ENCODE data around the gene C16orf96. TPM values are rescaled to one million over a fixed set of nuclear protein-coding genes. Genes with fewer than 3 reads are reported as not detected.

Gene C16orf96
- total RNA-seq, 6 donors from 2014 or later, result 0.24 to 1.0 (median 0.46) TPM; not detected in 1

- TF ChIP-seq EP300 (IDR thresholded peaks at IDR 0.05), result no peak
- peak in 1 of 6 experiments; percentile 5 for TF ChIP-seq CTCF (IDR thresholded peaks at IDR 0.05)
- TF ChIP-seq POLR2AphosphoS5 (IDR thresholded peaks at IDR 0.05), result no peak
- TF ChIP-seq POLR2A (IDR thresholded peaks at IDR 0.05), result no peak
- DNase-seq, result no peak
- WGBS, 2 donors, result 67 to 74% methylated on average over 16 of the region's 16 CpGs
These were observed 26.8 kb upstream of the C16orf96 start for GRCh38 chr16:4529085-4530060.

DNA sequence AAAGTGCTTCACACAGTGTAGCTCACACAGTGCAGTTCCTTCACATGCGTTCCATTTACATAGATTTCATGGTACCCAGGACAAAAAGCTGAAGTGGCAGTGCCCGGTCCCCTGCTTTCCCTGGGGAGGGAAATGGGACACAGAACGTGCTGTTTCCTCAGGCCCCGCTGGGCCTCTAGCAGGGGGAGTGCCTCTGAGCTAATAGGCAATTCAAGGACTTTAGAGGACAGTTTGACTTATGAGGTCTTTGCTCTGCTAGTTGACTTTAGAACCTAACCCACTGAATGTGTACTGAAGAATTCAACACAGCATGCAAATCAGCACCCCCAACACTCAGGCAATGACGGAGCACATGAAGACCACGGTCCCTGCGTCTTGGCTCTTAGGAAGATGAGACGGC, 24.3 kb upstream of the C16orf96 start:
- DNase-seq (no peak), ATAC-seq (ENCODE audit: low FRiP score in 2 of 2) (no peak)
- Histone ChIP-seq H3K4me1 (peaks cover 0 to 2% (median under 1%) of the 10 kb centered on the region in 4 donors), H3K27me3 (no peaks in the 10 kb centered on the region), H3K4me3 (no peak overlapping the region), H3K9me3 (no peaks in the 10 kb centered on the region), H3K36me3 (peaks cover 0 to 3% (median 0%) of the 10 kb centered on the region in 4 donors), H3K27ac (no peak overlapping the region)
- 89 to 93% methylated on average over 5 to 8 of the region's 8 CpGs for WGBS, 2 donors
- no peak for TF ChIP-seq POLR2AphosphoS5 (IDR thresholded peaks at IDR 0.05)
- no peak for TF ChIP-seq EP300 (IDR thresholded peaks at IDR 0.05)
- TF ChIP-seq POLR2A (IDR thresholded peaks at IDR 0.05), result no peak
- TF ChIP-seq CTCF (IDR thresholded peaks at IDR 0.05), result no peak

More at GRCh38 chr16:4529085-4530060, 26.8 kb upstream of the C16orf96 start:
- Histone ChIP-seq H3K9me3 (no peaks in the 10 kb centered on the region), H3K27me3 (no peaks in the 10 kb centered on the region), H3K4me3 (no peak overlapping the region), H3K36me3 (peaks cover 0 to 3% (median 0%) of the 10 kb centered on the region in 4 donors), H3K4me1 (peaks cover 0 to 9% (median 4%) of the 10 kb centered on the region in 4 donors), H3K27ac (no peak overlapping the region)
- ATAC-seq (ENCODE audit: low FRiP score in 2 of 2), result no peak

- ATAC-seq (ENCODE audit: low FRiP score in 2 of 2) (no peak), DNase-seq (no peak)
- peaks cover 0 to 3% (median 0%) of the 10 kb centered on the region in 4 donors for H3K36me3 ChIP-seq
- H3K27ac ChIP-seq, result no peak overlapping the region
- no peaks in the 10 kb centered on the region for H3K27me3 ChIP-seq
- H3K9me3 ChIP-seq, result no peaks in the 10 kb centered on the region
- H3K4me3 ChIP-seq, result no peak overlapping the region
- 96 to 98% methylated on average over 8 to 10 of the region's 10 CpGs for WGBS, 2 donors
- peaks cover 2 to 6% (median 5%) of the 10 kb centered on the region in 4 donors for H3K4me1 ChIP-seq
- TF ChIP-seq POLR2A (IDR thresholded peaks at IDR 0.05), result no peak
- no peak for TF ChIP-seq POLR2AphosphoS5 (IDR thresholded peaks at IDR 0.05)
- TF ChIP-seq EP300 (IDR thresholded peaks at IDR 0.05), result no peak
- TF ChIP-seq CTCF (IDR thresholded peaks at IDR 0.05), result no peak
These were observed 23.9 kb upstream of the C16orf96 start for GRCh38 chr16:4532238-4532637.

DNA sequence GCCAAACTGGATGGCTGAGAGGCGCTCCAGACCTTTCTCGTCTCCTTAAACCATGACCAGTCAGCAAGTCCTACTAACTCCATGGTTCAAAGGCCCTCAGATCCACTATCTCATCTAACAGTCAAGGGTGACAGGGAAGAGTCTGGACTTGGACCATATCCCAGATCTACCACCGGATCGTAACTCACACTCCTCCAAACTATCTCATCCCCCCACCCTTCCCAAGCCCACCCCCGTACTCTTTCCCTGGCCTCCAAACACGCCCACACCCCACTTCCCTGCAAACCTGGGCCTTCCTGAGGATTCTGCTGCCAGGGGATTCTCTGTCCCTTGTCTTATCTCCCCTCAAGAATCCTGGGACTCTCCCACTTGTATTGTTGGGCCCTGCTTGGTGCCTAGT, 22.6 kb upstream of the C16orf96 start:
- no peak overlapping the region for H3K27ac ChIP-seq
- no peak for TF ChIP-seq POLR2AphosphoS5 (IDR thresholded peaks at IDR 0.05)
- TF ChIP-seq EP300 (IDR thresholded peaks at IDR 0.05), result no peak
- no peak for TF ChIP-seq POLR2A (IDR thresholded peaks at IDR 0.05)
- no peak for TF ChIP-seq CTCF (IDR thresholded peaks at IDR 0.05)

More for the DNA sequence above, 22.6 kb upstream of the C16orf96 start:
- H3K9me3 ChIP-seq, result no peaks in the 10 kb centered on the region
- peaks cover 8 to 14% (median 11%) of the 10 kb centered on the region in 4 donors for H3K4me1 ChIP-seq
- H3K36me3 ChIP-seq, result peaks cover 0 to 3% (median 0%) of the 10 kb centered on the region in 4 donors
- no peak overlapping the region for H3K4me3 ChIP-seq
- H3K27me3 ChIP-seq, result no peaks in the 10 kb centered on the region
- ATAC-seq (ENCODE audit: low FRiP score in 2 of 2) (no peak), DNase-seq (no peak)
- 83 to 89% methylated on average over 6 of the region's 6 CpGs for WGBS, 2 donors
